A549 (cell line): ENCODE results near the gene TRIO. TPM values are rescaled to one million over a fixed set of nuclear protein-coding genes. Genes with fewer than 3 reads are reported as not detected.

Experiments used
- ATAC-seq, 2 experiments: fragments of 200-7000 bp in 1 of 2; fragments of >200 bp in 1 of 2; cut with Nextera tagmentation in 1 of 2; cut with Tn5 transposase in 1 of 2; 3 replicates each; pipeline versions ENCODE4 v1.8.0 to v1.9.1; 2018 to 2020; ENCODE audit warnings: mild to moderate bottlenecking in 1 of 2, moderate library complexity in 1 of 2
- CTCF ChIA-PET: fragments of 300-600 bp; sonication (Branson Sonifier 250); formaldehyde crosslinking; extraction: SDS; loops from one replicate; lab custom pipeline; 2021; ENCODE audit warnings: antibody characterized with exemption, inconsistent platforms; lab: Yijun Ruan, JAX
- POLR2A ChIA-PET: fragments of 350-600 bp; formaldehyde crosslinking; extraction: SDS; loops from one replicate; lab custom pipeline; 2021; ENCODE audit warnings: antibody characterized with exemption, inconsistent platforms; lab: Yijun Ruan, JAX
- DNase-seq, 2 experiments: peaks; one replicate each; pipeline versions ENCODE4 v3.0.0 to v3.0.0-alpha.2; 2011 to 2016; ENCODE audit warnings: low read depth in 1 of 2, low spot score in 1 of 2
- FAIRE-seq: peaks from 2 replicates; lab custom pipeline; 2011; peaks lifted over from hg19 to GRCh38; lab: Jason Lieb, UNC
- H3K27ac ChIP-seq, 2 experiments: fragments of >200 bp; sonication (Bioruptor Twin); formaldehyde crosslinking; 3 replicates each; pipeline ENCODE4 v1.5.1; 2016 to 2017
- H3K4me1 ChIP-seq: fragments of >200 bp; sonication (Bioruptor Twin); formaldehyde crosslinking; 3 replicates; pipeline ENCODE4 v1.6.1; 2016
- H3K4me2 ChIP-seq: fragments of >200 bp; sonication (Bioruptor Twin); formaldehyde crosslinking; 3 replicates; pipeline ENCODE4 v1.6.1; 2016
- H3K4me3 ChIP-seq: fragments of >200 bp; sonication (Bioruptor Twin); formaldehyde crosslinking; 3 replicates; pipeline ENCODE4 v1.5.1; 2016
- H3K9me3 ChIP-seq: fragments of >200 bp; sonication (Bioruptor Twin); formaldehyde crosslinking; 3 replicates; pipeline ENCODE4 v1.6.1; 2016
- BCL3 ChIP-seq: fragments of >200 bp; sonication (Bioruptor Twin); formaldehyde crosslinking; IDR thresholded peaks from 3 replicates; pipeline ENCODE4 v1.6.1; 2016
- BHLHE40 ChIP-seq: IDR thresholded peaks from 2 replicates; pipeline ENCODE4 v1.6.1; 2012; ENCODE audit warnings: low read depth, low read length, inconsistent platforms
- CBX2 ChIP-seq: fragments of 200-600 bp; sonication (generic); IDR thresholded peaks from 2 replicates; pipeline ENCODE4 v1.6.1; 2016; ENCODE audit warnings: low read depth, mild to moderate bottlenecking, borderline replicate concordance
- CBX8 ChIP-seq: fragments of 200-600 bp; sonication (generic); IDR thresholded peaks from 2 replicates; pipeline ENCODE4 v1.6.1; 2016
- CHD4 ChIP-seq: fragments of 200-600 bp; sonication (generic); IDR thresholded peaks from 2 replicates; pipeline ENCODE4 v1.6.1; 2016; ENCODE audit warnings: antibody characterized with exemption, mild to moderate bottlenecking, borderline replicate concordance
- E2F6 ChIP-seq: IDR thresholded peaks from 2 replicates; pipeline ENCODE4 v1.6.1; 2012; ENCODE audit warnings: low read depth, borderline replicate concordance
- FOSL2 ChIP-seq, 2 experiments: fragments of 450-650 bp in 1 of 2; fragments of >200 bp in 1 of 2; sonication (Bioruptor Twin) in 1 of 2; formaldehyde crosslinking; IDR thresholded peaks; 2 replicates each; pipeline versions ENCODE4 v1.5.0 to v1.6.1; 2016 to 2020; ENCODE audit warnings: mild to moderate bottlenecking in 1 of 2, moderate library complexity in 1 of 2
- HOXB5 ChIP-seq: fragments of 250-450 bp; sonication (Bioruptor Pico); IDR thresholded peaks from 2 replicates; pipeline ENCODE4 v1.5.0; 2020; ENCODE audit warnings: mild to moderate bottlenecking, moderate library complexity
- JUN ChIP-seq, 2 experiments: fragments of >200 bp; sonication (Bioruptor Twin); formaldehyde crosslinking; IDR thresholded peaks; 2 replicates in 1 of 2; 3 replicates in 1 of 2; pipeline ENCODE4 v1.6.1; 2016 to 2017
- KDM1A ChIP-seq: fragments of 200-600 bp; sonication (generic); IDR thresholded peaks from 2 replicates; pipeline ENCODE4 v1.6.1; 2016; ENCODE audit warnings: low read depth, mild to moderate bottlenecking
- MAFK ChIP-seq: fragments of 450-650 bp; IDR thresholded peaks from 2 replicates; pipeline ENCODE4 v1.6.1; 2014; ENCODE audit not compliant: partially characterized antibody
- MYC ChIP-seq: IDR thresholded peaks from 2 replicates; pipeline ENCODE4 v1.6.1; 2012; ENCODE audit warnings: mild to moderate bottlenecking, inconsistent platforms, low read length, improper control_type of control experiment, borderline replicate concordance
- POLR2A ChIP-seq: IDR thresholded peaks from 2 replicates; pipeline ENCODE4 v1.6.1; 2012; ENCODE audit warnings: mild to moderate bottlenecking, low read length
- RAD21 ChIP-seq, 2 experiments: fragments of >200 bp in 1 of 2; sonication (Bioruptor Twin) in 1 of 2; formaldehyde crosslinking in 1 of 2; IDR thresholded peaks in 1 of 2; conservative IDR thresholded peaks in 1 of 2; 2 replicates in 1 of 2; 3 replicates in 1 of 2; pipeline ENCODE4 v1.6.1; 2012 to 2018; ENCODE audit warnings: inconsistent platforms in 1 of 2
- TFCP2L1 ChIP-seq: fragments of 250-450 bp; sonication (Bioruptor Pico); IDR thresholded peaks from 2 replicates; pipeline ENCODE4 v1.5.0; 2021; ENCODE audit warnings: mild to moderate bottlenecking
- WGBS: methylation state at CpG from one replicate; pipeline ENCODE4 v1.1.6; 2017; ENCODE audit errors: missing lambda C conversion rate; 5-methylcytosine and 5-hydroxymethylcytosine counted together
- polyA plus RNA-seq, 4 experiments: library from polyadenylated mRNA; depleted of rRNA in 3 of 4; stranded (reverse); fragments of >200 nt; fragmentation: RNase III in 1 of 4; extraction: RNeasy Plus Mini Kit Qiagen cat#74134 plus additional on column Dnase treatment in 1 of 4; gene quantifications; 2 replicates in 3 of 4; 3 replicates in 1 of 4; pipeline ENCODE4 v1.2.3, GENCODE V29; 2011 to 2017
- TF ChIP-seq, protein P1 (sequence below): fragments of 250-450 bp; sonication (Bioruptor Pico); IDR thresholded peaks from 2 replicates; pipeline ENCODE4 v1.5.0; 2021; ENCODE audit warnings: mild to moderate bottlenecking, moderate library complexity, borderline replicate concordance
- TF ChIP-seq, protein P2 (sequence below): fragments of 450-650 bp; IDR thresholded peaks from 2 replicates; pipeline ENCODE4 v1.6.1; 2014; ENCODE audit warnings: antibody characterized with exemption
- TF ChIP-seq, protein P3 (sequence below): IDR thresholded peaks from 2 replicates; pipeline ENCODE4 v1.6.1; 2012
- TF ChIP-seq, protein P4 (sequence below): IDR thresholded peaks from 2 replicates; pipeline ENCODE4 v1.6.1; 2012

The TRIO gene
- polyA plus RNA-seq, 2 of the 4 experiments (the other 2 are of a cell fraction): 47.5 to 79.0 TPM

DNA sequence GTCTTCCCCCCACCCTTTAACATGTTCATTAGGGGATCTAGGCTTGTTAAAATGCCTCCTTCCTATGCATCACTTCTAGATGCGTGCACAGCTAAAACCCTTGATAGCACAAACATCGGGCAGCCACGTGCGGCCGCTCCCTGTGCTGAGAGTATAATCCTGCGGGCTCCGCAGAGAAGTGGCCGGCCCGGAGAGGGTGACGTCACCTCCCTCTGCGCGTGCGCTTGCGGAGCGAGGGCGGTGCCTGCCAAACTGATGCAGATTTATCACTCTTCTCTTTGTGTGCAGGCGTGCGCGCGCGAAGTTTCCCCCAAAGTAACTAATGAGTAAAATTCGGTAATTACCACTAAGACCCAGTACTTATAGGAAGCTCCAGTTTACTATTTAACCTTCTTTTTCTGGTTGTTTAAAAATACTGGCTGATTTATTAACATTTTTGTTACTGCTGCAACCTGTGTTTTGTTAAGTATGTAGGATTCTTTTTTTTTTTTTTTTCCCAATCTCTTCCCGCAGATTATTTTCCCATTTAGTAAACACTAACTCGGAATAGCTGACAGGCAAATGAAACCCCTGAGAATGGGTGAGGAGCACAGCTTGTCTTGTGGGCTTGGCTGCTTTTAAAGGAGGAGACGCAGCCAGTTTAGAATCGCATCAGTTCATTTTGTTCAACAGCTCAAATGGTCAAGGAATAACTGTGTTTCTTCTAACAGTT lies 121.6 kb downstream of the TRIO start:
- H3K4me1 ChIP-seq: peaks cover 81% of the 10 kb centered on the region
- DNase-seq (peak; percentile 88 to 93), ATAC-seq (peak; percentile 82 to 84), FAIRE-seq (no peak)
- H3K4me2 ChIP-seq: peak overlapping the region; percentile 81
- CTCF ChIA-PET: interaction anchor here (0.7 to 1.7 kb wide), 6 partner anchors 60 to 124 kb away, joined by 3 to 4 read pairs (median 3); partner anchors contain the start of gene TRIO
- H3K9me3 ChIP-seq: no peaks in the 10 kb centered on the region
- WGBS: 2% methylated on average over 26 of the region's 26 CpGs
- peak overlapping the region; percentile 66 to 84 for H3K27ac ChIP-seq
- no peak for TF ChIP-seq KDM1A
- peak in 1 of 2 experiments; percentile 52; a peak in 1 of 5 replicates for TF ChIP-seq JUN (IDR thresholded peaks at IDR 0.05)
- peak; percentile 62; the same call in 1 of the 2 replicates for TF ChIP-seq E2F6
- 0 out of 3 replicates have a peak, but pooled peaks have one; percentile 54 for TF ChIP-seq BCL3
- peak; percentile 97 for TF ChIP-seq MYC
- no peak for TF ChIP-seq TFCP2L1 (CRISPR knock-in tag)
- TF ChIP-seq, protein P1, sequence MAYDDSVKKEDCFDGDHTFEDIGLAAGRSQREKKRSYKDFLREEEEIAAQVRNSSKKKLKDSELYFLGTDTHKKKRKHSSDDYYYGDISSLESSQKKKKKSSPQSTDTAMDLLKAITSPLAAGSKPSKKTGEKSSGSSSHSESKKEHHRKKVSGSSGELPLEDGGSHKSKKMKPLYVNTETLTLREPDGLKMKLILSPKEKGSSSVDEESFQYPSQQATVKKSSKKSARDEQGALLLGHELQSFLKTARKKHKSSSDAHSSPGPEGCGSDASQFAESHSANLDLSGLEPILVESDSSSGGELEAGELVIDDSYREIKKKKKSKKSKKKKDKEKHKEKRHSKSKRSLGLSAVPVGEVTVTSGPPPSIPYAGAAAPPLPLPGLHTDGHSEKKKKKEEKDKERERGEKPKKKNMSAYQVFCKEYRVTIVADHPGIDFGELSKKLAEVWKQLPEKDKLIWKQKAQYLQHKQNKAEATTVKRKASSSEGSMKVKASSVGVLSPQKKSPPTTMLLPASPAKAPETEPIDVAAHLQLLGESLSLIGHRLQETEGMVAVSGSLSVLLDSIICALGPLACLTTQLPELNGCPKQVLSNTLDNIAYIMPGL (CRISPR knock-in tag): no peak
- TF ChIP-seq, protein P2, sequence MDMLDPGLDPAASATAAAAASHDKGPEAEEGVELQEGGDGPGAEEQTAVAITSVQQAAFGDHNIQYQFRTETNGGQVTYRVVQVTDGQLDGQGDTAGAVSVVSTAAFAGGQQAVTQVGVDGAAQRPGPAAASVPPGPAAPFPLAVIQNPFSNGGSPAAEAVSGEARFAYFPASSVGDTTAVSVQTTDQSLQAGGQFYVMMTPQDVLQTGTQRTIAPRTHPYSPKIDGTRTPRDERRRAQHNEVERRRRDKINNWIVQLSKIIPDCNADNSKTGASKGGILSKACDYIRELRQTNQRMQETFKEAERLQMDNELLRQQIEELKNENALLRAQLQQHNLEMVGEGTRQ: peak; percentile 54; the same call in 1 of the 2 replicates
- peak; percentile 30; the same call in 1 of the 2 replicates for TF ChIP-seq HOXB5 (CRISPR knock-in tag)
- TF ChIP-seq FOSL2 (IDR thresholded peaks at IDR 0.05): no peak
- TF ChIP-seq FOSL2 (CRISPR knock-in tag; IDR thresholded peaks at IDR 0.05): peak; percentile 90
- no peak for TF ChIP-seq CBX2
- peak; percentile 66 for TF ChIP-seq BHLHE40
- TF ChIP-seq POLR2A: peak; percentile 52
- TF ChIP-seq, protein P3, sequence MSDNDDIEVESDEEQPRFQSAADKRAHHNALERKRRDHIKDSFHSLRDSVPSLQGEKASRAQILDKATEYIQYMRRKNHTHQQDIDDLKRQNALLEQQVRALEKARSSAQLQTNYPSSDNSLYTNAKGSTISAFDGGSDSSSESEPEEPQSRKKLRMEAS: peak; percentile 98
- TF ChIP-seq MAFK: peak; percentile 11
- TF ChIP-seq CBX8: no peak
- TF ChIP-seq, protein P4, sequence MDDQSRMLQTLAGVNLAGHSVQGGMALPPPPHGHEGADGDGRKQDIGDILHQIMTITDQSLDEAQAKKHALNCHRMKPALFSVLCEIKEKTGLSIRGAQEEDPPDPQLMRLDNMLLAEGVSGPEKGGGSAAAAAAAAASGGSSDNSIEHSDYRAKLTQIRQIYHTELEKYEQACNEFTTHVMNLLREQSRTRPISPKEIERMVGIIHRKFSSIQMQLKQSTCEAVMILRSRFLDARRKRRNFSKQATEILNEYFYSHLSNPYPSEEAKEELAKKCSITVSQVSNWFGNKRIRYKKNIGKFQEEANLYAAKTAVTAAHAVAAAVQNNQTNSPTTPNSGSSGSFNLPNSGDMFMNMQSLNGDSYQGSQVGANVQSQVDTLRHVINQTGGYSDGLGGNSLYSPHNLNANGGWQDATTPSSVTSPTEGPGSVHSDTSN: 0 out of 2 replicates have a peak, but pooled peaks have one; percentile 32
- peak in 1 of 2 experiments; percentile 22; a peak in 2 of 5 replicates for TF ChIP-seq RAD21 (conservative IDR thresholded peaks at IDR 0.05 in 1 of 2, IDR thresholded peaks at IDR 0.05 in 1 of 2)
- no peak for TF ChIP-seq CHD4
- POLR2A ChIA-PET: interaction anchor here (1.2 to 1.7 kb wide), 3 partner anchors 51 to 79 kb away, joined by 4 to 6 read pairs (median 5); no protein-coding TSS in a partner anchor
- peak overlapping the region; percentile 34 for H3K4me3 ChIP-seq
